Measurements from ENCODE around the gene BRF1.

The BRF1 gene

DNA sequence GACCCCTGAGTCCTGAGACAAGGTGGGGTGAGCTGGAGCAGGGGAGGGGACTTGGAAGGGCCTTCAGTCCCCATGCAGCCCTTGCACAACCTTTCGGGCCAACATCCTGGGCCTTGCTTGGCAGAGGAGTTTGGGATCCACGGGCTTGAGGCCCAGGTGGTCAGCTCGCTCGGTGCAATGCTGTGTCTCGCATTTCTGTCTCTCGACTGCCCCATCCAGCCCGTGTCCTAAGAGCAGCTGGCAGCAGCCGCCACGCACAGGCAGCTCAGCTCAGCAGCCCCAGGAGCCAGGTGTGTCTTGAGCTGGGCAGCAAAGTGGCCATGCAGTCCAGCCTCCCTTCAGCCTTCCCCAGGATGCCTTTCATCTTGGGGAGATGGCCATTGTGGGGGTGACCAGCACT, 24.5 kb upstream of the BRF1 start:
- H2BK15ac ChIP-seq (ENCODE audit: low read depth, poor library complexity, severe bottlenecking) = no peak overlapping the region
- no peak overlapping the region for H3K27ac ChIP-seq (ENCODE audit: low read length, poor library complexity, severe bottlenecking)
- no peak overlapping the region for H3K9ac ChIP-seq (ENCODE audit: low read length)
- H3K14ac ChIP-seq (ENCODE audit: low read length in 2 of 2) = peak overlapping the region in 1 of 2 experiments; percentile 29
- 90% methylated on average over 9 of the region's 9 CpGs for WGBS
- no peak for DNase-seq
- no peak overlapping the region for H4K91ac ChIP-seq (ENCODE audit: low read length)
- H2BK120ac ChIP-seq (ENCODE audit: low read depth, low read length) = no peak overlapping the region
- no peak overlapping the region for H2AFZ ChIP-seq (ENCODE audit: low read depth, low read length)
- no peak overlapping the region for H3K18ac ChIP-seq (ENCODE audit: low read depth in 1 of 2, low read length in 2 of 2)
- H2AK5ac ChIP-seq (ENCODE audit: low read length, severe bottlenecking) = no peak overlapping the region
- peaks cover 0 to 42% of the 10 kb centered on the region in 2 experiments for H3K36me3 ChIP-seq (ENCODE audit: control insufficient read depth in 1 of 2, insufficient read depth in 2 of 2, low read depth in 1 of 2, low read length in 2 of 2)
- no peak overlapping the region for H2BK12ac ChIP-seq (ENCODE audit: low read length in 2 of 2)
- no peak overlapping the region for H3K4me2 ChIP-seq (ENCODE audit: low read length, poor library complexity, severe bottlenecking)
- no peak overlapping the region for H2BK5ac ChIP-seq (ENCODE audit: low read depth, low read length, poor library complexity, severe bottlenecking)
- no peak overlapping the region for H3K4me3 ChIP-seq (ENCODE audit: insufficient read depth in 1 of 2, low read depth in 1 of 2, low read length in 2 of 2)
- H3K27me3 ChIP-seq (ENCODE audit: control insufficient read depth in 1 of 2, insufficient read depth in 1 of 2, low read length in 2 of 2) = no peaks in the 10 kb centered on the region
- H3K4me1 ChIP-seq (ENCODE audit: control insufficient read depth, insufficient read depth, low read depth, low read length) = peaks cover 40% of the 10 kb centered on the region
- H3K79me1 ChIP-seq (replicated peaks; ENCODE audit: low read length, poor library complexity, severe bottlenecking) = peaks cover 57% of the 10 kb centered on the region
- no peaks in the 10 kb centered on the region for H3K9me3 ChIP-seq (ENCODE audit: control insufficient read depth, low read length)
- no peak overlapping the region for H3K4ac ChIP-seq (ENCODE audit: low read depth in 1 of 2, low read length in 2 of 2)
- no peak overlapping the region for H3K23ac ChIP-seq (ENCODE audit: low read length in 2 of 2)
- no peak overlapping the region for H4K8ac ChIP-seq (ENCODE audit: low read length)

DNA sequence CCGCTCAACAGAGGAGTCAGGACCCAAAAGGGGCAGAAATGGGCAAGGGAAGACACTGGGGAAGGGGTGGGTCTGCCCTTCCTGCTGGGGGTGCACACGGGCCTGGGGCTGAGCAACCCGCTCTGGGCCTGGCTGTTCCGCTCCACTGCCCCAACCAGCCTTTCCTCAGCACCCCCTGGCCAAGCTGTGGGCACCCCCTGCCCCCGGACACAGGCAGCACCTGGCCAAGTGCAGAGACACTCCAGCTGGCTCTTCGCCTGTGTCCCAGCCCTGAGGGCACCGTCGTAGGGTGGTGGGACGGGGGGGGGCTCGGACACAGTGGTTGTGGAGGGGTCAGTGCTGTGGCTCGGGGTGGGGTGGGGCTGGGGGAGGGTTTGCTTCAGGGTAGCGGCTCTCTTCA, 24.1 kb upstream of the BRF1 start:
- Histone ChIP-seq H3K27me3 (ENCODE audit: control insufficient read depth in 1 of 2, insufficient read depth in 1 of 2, low read length in 2 of 2) (no peaks in the 10 kb centered on the region), H4K8ac (ENCODE audit: low read length) (no peak overlapping the region), H2BK120ac (ENCODE audit: low read depth, low read length) (no peak overlapping the region), H2AFZ (ENCODE audit: low read depth, low read length) (no peak overlapping the region), H3K4me2 (ENCODE audit: low read length, poor library complexity, severe bottlenecking) (no peak overlapping the region), H3K36me3 (ENCODE audit: control insufficient read depth in 1 of 2, insufficient read depth in 2 of 2, low read depth in 1 of 2, low read length in 2 of 2) (peaks cover 0 to 42% of the 10 kb centered on the region in 2 experiments), H3K79me1 (replicated peaks; ENCODE audit: low read length, poor library complexity, severe bottlenecking) (peaks cover 55% of the 10 kb centered on the region), H3K9me3 (ENCODE audit: control insufficient read depth, low read length) (no peaks in the 10 kb centered on the region), H3K18ac (ENCODE audit: low read depth in 1 of 2, low read length in 2 of 2) (no peak overlapping the region), H2AK5ac (ENCODE audit: low read length, severe bottlenecking) (no peak overlapping the region), H3K23ac (ENCODE audit: low read length in 2 of 2) (no peak overlapping the region), H3K4me1 (ENCODE audit: control insufficient read depth, insufficient read depth, low read depth, low read length) (peaks cover 39% of the 10 kb centered on the region), H3K27ac (ENCODE audit: low read length, poor library complexity, severe bottlenecking) (no peak overlapping the region), H3K4me3 (ENCODE audit: insufficient read depth in 1 of 2, low read depth in 1 of 2, low read length in 2 of 2) (no peak overlapping the region), H3K9ac (ENCODE audit: low read length) (no peak overlapping the region), H2BK12ac (ENCODE audit: low read length in 2 of 2) (no peak overlapping the region), H2BK5ac (ENCODE audit: low read depth, low read length, poor library complexity, severe bottlenecking) (no peak overlapping the region), H3K4ac (ENCODE audit: low read depth in 1 of 2, low read length in 2 of 2) (no peak overlapping the region), H3K14ac (ENCODE audit: low read length in 2 of 2) (no peak overlapping the region), H2BK15ac (ENCODE audit: low read depth, poor library complexity, severe bottlenecking) (no peak overlapping the region), H4K91ac (ENCODE audit: low read length) (no peak overlapping the region)
- DNase-seq = no peak
- WGBS = 89% methylated on average over 10 of the region's 12 CpGs

DNA sequence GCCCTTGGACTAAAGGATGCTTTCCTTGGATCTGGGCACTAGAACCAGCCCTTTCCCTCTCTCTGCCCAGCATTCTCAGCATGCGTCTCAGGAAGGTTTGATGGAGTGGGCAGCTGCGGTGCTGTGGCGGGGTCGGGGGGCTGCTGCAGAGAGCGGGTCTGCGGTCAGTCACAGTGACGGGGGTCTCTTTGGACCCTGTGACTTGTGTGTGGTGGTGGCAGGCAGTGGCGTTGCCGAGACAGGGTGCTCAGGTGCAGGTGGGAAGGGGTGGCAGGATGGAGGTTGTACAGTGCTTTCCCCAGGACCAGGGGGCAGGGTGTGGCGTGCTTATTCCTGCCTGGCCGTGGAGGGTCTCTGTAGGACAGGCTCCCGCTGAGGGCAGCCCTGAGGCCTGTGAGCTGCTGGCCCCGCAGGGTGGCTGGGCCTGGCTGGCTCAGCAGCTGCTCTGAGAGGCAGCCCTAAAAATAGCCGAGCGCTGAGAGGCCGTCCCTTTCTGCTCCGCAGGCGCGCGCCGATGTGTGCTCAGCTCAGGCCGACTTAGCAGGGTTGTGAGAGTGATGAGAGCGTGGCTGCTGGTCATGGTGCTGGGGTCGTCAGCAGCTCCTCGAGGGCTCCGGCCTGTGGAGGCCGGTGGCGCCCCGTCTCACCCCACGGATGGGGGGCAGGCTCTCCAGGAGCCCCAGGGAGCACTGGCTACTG, 23.4 kb upstream of the BRF1 start:
- Histone ChIP-seq H4K91ac (ENCODE audit: low read length) (no peak overlapping the region), H2BK15ac (ENCODE audit: low read depth, poor library complexity, severe bottlenecking) (no peak overlapping the region), H2AFZ (ENCODE audit: low read depth, low read length) (no peak overlapping the region), H3K27ac (ENCODE audit: low read length, poor library complexity, severe bottlenecking) (no peak overlapping the region), H3K4me3 (ENCODE audit: insufficient read depth in 1 of 2, low read depth in 1 of 2, low read length in 2 of 2) (no peak overlapping the region), H3K4ac (ENCODE audit: low read depth in 1 of 2, low read length in 2 of 2) (no peak overlapping the region), H3K9me3 (ENCODE audit: control insufficient read depth, low read length) (no peaks in the 10 kb centered on the region), H3K79me1 (replicated peaks; ENCODE audit: low read length, poor library complexity, severe bottlenecking) (peaks cover 51% of the 10 kb centered on the region), H3K18ac (ENCODE audit: low read depth in 1 of 2, low read length in 2 of 2) (no peak overlapping the region), H3K9ac (ENCODE audit: low read length) (no peak overlapping the region), H2AK5ac (ENCODE audit: low read length, severe bottlenecking) (no peak overlapping the region), H2BK5ac (ENCODE audit: low read depth, low read length, poor library complexity, severe bottlenecking) (no peak overlapping the region), H3K4me1 (ENCODE audit: control insufficient read depth, insufficient read depth, low read depth, low read length) (peaks cover 39% of the 10 kb centered on the region), H3K27me3 (ENCODE audit: control insufficient read depth in 1 of 2, insufficient read depth in 1 of 2, low read length in 2 of 2) (no peaks in the 10 kb centered on the region), H2BK12ac (ENCODE audit: low read length in 2 of 2) (no peak overlapping the region), H2BK120ac (ENCODE audit: low read depth, low read length) (no peak overlapping the region), H4K8ac (ENCODE audit: low read length) (no peak overlapping the region), H3K14ac (ENCODE audit: low read length in 2 of 2) (no peak overlapping the region), H3K36me3 (ENCODE audit: control insufficient read depth in 1 of 2, insufficient read depth in 2 of 2, low read depth in 1 of 2, low read length in 2 of 2) (peaks cover 0 to 40% of the 10 kb centered on the region in 2 experiments), H3K23ac (ENCODE audit: low read length in 2 of 2) (no peak overlapping the region), H3K4me2 (ENCODE audit: low read length, poor library complexity, severe bottlenecking) (no peak overlapping the region)
- 90% methylated on average over 26 of the region's 30 CpGs for WGBS
- DNase-seq = no peak

DNA sequence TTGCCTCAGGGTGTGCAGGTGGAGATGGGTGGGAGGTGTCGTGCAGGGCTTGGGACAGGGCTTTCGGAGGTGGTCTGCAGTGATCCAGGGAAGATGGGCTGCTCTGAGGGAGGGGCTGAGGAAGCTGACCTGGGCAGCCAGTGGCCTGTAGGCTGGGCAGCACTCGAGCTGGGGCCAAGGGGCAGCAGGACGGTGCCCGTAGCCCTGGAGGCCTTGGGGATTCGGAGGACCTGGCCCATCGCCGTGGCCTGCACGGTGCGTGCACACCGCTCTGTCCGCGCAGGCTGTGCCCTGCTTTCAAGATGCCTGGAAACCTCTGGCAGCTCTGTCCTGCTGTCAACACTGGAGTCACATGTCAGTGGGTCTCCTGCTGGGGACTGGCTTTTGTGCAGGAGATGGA, 22.9 kb upstream of the BRF1 start:
- Histone ChIP-seq H3K18ac (ENCODE audit: low read depth in 1 of 2, low read length in 2 of 2) (no peak overlapping the region), H2BK120ac (ENCODE audit: low read depth, low read length) (no peak overlapping the region), H4K91ac (ENCODE audit: low read length) (peak overlapping the region; percentile 34), H3K9ac (ENCODE audit: low read length) (no peak overlapping the region), H4K8ac (ENCODE audit: low read length) (no peak overlapping the region), H2AK5ac (ENCODE audit: low read length, severe bottlenecking) (no peak overlapping the region), H3K4me2 (ENCODE audit: low read length, poor library complexity, severe bottlenecking) (no peak overlapping the region), H3K4me1 (ENCODE audit: control insufficient read depth, insufficient read depth, low read depth, low read length) (peaks cover 39% of the 10 kb centered on the region), H3K14ac (ENCODE audit: low read length in 2 of 2) (no peak overlapping the region), H3K4me3 (ENCODE audit: insufficient read depth in 1 of 2, low read depth in 1 of 2, low read length in 2 of 2) (no peak overlapping the region), H3K27me3 (ENCODE audit: control insufficient read depth in 1 of 2, insufficient read depth in 1 of 2, low read length in 2 of 2) (no peaks in the 10 kb centered on the region), H2BK5ac (ENCODE audit: low read depth, low read length, poor library complexity, severe bottlenecking) (no peak overlapping the region), H2BK12ac (ENCODE audit: low read length in 2 of 2) (no peak overlapping the region), H3K4ac (ENCODE audit: low read depth in 1 of 2, low read length in 2 of 2) (no peak overlapping the region), H2AFZ (ENCODE audit: low read depth, low read length) (no peak overlapping the region), H3K27ac (ENCODE audit: low read length, poor library complexity, severe bottlenecking) (no peak overlapping the region), H2BK15ac (ENCODE audit: low read depth, poor library complexity, severe bottlenecking) (no peak overlapping the region), H3K9me3 (ENCODE audit: control insufficient read depth, low read length) (no peaks in the 10 kb centered on the region), H3K36me3 (ENCODE audit: control insufficient read depth in 1 of 2, insufficient read depth in 2 of 2, low read depth in 1 of 2, low read length in 2 of 2) (peaks cover 0 to 40% of the 10 kb centered on the region in 2 experiments), H3K23ac (ENCODE audit: low read length in 2 of 2) (no peak overlapping the region), H3K79me1 (replicated peaks; ENCODE audit: low read length, poor library complexity, severe bottlenecking) (peaks cover 45% of the 10 kb centered on the region)
- WGBS = 96% methylated on average over 13 of the region's 13 CpGs
- DNase-seq = no peak

Data from mesenchymal stem cell (in vitro differentiated cells and primary cell).